ENCODE data around the gene KCNIP1.

DNA sequence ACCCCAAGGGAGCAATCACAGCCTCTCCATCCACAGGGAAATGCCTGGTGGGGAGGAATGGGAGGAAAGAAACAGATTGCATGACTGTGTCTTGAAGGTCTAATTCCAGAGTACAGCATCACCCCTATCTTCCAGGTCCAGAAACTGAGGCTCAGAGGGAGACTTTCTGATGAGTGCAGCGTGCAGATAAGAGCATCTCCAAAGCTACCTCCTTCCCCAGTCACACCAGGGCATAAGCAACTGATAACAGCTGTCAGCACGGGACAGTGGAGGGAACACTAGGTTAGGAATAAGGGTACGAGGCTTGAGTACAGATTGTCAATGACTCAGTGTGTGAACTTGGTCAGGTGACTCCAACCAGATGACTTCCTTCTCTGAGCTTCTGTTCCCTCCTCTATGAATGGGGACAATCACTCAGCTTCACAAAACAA, 126.9 kb downstream of the KCNIP1 start:
- TF ChIP-seq, protein P1, sequence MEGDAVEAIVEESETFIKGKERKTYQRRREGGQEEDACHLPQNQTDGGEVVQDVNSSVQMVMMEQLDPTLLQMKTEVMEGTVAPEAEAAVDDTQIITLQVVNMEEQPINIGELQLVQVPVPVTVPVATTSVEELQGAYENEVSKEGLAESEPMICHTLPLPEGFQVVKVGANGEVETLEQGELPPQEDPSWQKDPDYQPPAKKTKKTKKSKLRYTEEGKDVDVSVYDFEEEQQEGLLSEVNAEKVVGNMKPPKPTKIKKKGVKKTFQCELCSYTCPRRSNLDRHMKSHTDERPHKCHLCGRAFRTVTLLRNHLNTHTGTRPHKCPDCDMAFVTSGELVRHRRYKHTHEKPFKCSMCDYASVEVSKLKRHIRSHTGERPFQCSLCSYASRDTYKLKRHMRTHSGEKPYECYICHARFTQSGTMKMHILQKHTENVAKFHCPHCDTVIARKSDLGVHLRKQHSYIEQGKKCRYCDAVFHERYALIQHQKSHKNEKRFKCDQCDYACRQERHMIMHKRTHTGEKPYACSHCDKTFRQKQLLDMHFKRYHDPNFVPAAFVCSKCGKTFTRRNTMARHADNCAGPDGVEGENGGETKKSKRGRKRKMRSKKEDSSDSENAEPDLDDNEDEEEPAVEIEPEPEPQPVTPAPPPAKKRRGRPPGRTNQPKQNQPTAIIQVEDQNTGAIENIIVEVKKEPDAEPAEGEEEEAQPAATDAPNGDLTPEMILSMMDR (optimal IDR thresholded peaks at IDR 0.05 in 1 of 3, IDR thresholded peaks at IDR 0.05 in 1 of 3, conservative IDR thresholded peaks at IDR 0.05 in 1 of 3; ENCODE audit: extremely low read depth in 1 of 3, insufficient read depth in 2 of 3, low read length in 3 of 3) = no peak
- TF ChIP-seq EZH2 (IDR thresholded peaks at IDR 0.05; ENCODE audit: low read length) = no peak

Measured in keratinocyte (primary cell).